NK-92 (cell line): ENCODE measurements around the gene HPS4.
"Not testable (repeated sequence)": the region's sequence is repeated elsewhere in the genome, so short reads cannot be mapped to it uniquely, and the experiment has no call there.

Experiments
- DNase-seq: peaks from one replicate; lab custom pipeline; 2025; ENCODE audit not compliant: unreplicated experiment; lab: John Stamatoyannopoulos, UW

HPS4 gene

DNA sequence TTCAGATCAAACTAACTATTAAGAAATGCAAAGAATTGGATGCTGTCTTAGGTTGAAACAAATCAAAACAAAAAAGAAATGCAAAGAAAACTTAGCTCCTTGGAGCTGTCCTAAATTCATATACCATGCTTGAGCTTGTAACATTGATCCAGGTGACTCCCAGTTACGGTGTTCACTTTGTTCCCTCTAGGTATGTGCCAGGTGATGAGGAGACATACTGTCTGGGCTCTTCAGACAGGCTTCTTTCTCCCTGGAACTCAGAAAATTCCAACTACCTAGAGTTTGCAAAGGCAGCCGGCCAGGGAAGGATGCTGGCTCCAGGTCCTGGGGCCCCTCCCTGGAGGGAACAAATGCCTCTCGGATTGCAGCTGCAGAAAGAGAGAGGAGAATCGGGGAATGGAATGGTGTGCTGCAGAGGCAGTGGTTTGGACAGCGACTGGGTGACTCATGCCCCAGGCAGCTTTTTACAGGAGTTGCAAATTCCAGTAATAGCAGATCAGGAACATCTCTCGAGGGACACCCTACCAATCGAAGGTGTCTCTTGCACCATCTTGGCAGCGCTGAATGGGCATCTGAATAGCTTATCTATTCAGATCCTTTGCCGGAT is 66.8 kb downstream of the HPS4 start:
- no peak for DNase-seq

DNA sequence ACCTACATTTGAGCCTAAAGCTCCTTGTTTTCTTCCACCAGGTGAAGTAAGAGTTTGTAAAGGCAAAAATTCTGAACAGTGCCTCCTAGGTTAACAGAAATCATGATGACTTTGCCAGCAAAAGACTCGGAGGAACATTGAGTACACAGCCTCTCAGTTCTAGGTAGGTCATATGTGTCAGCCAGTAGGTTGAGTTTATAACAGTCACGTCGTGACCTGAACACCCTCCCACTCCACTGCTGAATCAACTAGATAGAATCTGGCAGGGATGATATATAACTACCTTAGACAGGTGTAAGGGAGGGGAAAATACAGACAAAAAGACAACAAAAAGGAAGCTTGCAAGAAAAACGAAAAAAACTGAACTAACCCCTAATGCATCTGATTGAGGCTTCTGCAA is 67.3 kb downstream of the HPS4 start:
- no peak for DNase-seq

- DNase-seq, result no peak
These were observed 69.2 kb downstream of the HPS4 start for GRCh38 chr22:26414347-26414746.

DNA sequence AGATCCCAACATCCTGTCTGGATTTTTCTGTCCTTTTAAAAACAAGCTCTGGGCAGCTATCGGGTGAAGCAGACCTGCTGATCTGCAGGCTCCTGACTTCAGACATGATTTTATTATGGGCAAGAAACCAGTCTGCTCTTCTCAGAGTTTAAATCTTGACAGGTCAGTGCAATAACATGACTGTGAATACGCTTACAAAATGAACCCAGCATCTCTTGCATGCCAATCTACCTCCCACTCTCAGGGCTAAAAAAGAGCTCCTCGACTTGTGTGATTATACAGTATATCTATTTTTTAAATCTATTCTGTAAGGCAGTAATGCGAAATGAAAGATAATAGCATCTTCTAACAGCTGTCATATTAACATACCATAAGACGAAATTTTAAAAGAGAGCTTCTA is 73.2 kb downstream of the HPS4 start:
- no peak for DNase-seq

- DNase-seq, result no peak
These were observed 73.8 kb downstream of the HPS4 start for GRCh38 chr22:26409719-26410335.

DNA sequence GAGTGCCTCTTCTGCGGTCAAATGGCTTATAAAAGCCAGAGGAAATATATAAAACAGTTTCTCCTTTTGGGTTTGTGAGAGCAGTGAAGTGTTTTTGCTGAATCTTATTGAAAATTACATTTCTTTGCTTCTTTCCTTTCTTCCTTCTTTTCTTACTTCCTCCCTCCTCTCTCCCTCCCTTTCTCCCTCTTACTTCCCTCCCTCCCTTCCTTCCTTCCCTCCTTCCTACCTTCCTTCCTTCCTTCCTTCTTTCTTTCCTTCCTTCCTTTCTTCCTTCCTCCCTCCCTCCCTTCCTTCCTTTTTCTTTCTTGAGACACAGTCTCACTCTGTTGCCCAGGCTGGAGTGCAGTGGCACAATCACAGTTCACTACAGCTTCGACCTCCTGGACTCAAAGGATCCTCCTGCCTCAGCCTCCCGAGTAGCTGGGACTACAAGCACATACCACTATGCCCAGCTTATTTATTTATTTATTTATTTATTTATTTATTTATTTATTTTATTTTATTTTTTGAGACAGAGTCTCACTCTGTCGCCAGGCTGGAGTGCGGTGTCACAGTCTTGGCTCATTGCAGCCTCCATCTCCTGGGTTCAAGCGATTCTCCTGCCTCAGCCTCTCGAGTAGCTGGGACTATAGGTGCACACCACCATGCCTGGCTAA is 74.9 kb downstream of the HPS4 start:
- not testable (repeated sequence) for DNase-seq

GRCh38 chr22:26406118-26406517 is 77.5 kb downstream of the HPS4 start:
- DNase-seq, result no peak

DNA sequence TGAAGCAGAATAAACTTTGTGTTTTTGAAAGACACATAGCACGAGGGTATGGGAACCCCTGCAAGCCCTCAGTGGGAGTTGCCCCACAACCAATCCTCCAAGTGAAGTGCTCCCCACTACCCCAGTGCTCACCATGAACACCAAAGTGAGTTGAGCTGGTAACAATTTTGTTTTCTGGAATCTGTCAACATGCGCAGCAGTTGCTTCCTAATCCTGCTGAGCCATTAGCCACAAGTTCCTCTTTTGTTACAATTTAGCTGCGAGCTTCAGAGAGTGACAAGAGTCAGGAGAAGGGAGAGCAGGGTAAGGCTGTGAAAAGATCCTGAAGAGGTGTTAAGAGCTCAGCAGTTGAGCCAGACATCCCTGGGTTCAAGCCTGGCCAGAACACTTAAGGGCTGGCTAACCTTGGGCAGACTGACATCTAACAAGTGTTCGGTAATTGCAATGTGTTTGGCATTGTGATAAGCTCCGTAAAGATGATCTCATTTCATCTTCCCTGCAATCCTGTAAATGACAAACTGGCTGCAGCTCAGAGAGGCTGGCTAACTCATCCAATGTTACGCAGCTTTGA is 78.6 kb downstream of the HPS4 start:
- no peak for DNase-seq

DNA sequence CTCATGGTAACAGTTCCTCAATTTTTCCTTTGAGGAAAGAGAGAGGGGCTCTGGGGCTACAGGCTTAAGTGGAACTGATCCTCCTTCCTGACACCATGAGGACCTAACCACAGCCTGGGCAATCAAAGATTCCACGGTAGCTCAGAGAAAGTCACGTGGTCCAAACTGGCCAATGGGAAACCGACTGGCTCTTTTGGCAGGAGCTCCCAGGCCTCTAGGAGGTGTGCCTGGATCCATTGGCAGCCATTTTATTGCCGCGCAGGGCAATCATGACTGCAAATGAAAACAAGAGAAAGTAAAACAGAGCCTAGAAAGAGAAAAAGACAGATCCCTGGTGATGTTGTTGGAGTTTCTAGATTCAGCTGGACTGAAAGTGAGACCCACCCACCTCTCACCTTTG is 81.9 kb downstream of the HPS4 start:
- no peak for DNase-seq
